Heart left ventricle (tissue), 16 donors: ENCODE measurements around the gene SLC34A3. TPM values are rescaled to one million over a fixed set of nuclear protein-coding genes. Genes with fewer than 3 reads are reported as not detected.
A peak's percentile ranks its signal among the peaks of the same experiment; 100 is the strongest.

Experiments
- ATAC-seq, 4 donors: fragments of 200-7000 bp; cut with Tn5 transposase; one replicate each; pipeline ENCODE4 v1.9.1; 2020 to 2022; ENCODE audit warnings: moderate library complexity in 4 of 4, mild to moderate bottlenecking in 3 of 4, moderate number of reproducible peaks in 1 of 4
- DNase-seq, 5 donors: peaks; one replicate each; pipeline ENCODE4 v3.0.0-alpha.2; 2020
- H3K27ac ChIP-seq, 12 donors: fragments of 200-600 bp; sonication (generic) in 4 of 12; one replicate each; pipeline versions ENCODE4 v1.5.0 to v1.8.0; 2016 to 2022; ENCODE audit warnings: mild to moderate bottlenecking in 2 of 12
- H3K27me3 ChIP-seq, 9 donors: fragments of 200-600 bp; sonication (generic) in 2 of 9; one replicate each; pipeline versions ENCODE4 v1.5.1 to v1.8.0; 2016 to 2022; ENCODE audit warnings: mild to moderate bottlenecking in 3 of 9
- H3K36me3 ChIP-seq, 9 donors: fragments of 200-600 bp; sonication (generic) in 2 of 9; one replicate each; pipeline versions ENCODE4 v1.5.0 to v1.8.0; 2018 to 2022; ENCODE audit warnings: mild to moderate bottlenecking in 2 of 9
- H3K4me1 ChIP-seq, 12 donors: fragments of 200-600 bp; sonication (generic) in 4 of 12; one replicate each; pipeline versions ENCODE4 v1.5.0 to v1.8.0; 2016 to 2022; ENCODE audit warnings: mild to moderate bottlenecking in 3 of 12
- H3K4me3 ChIP-seq, 12 donors: fragments of 200-600 bp; sonication (generic) in 4 of 12; one replicate each; pipeline versions ENCODE4 v1.5.0 to v1.8.0; 2017 to 2022; ENCODE audit warnings: mild to moderate bottlenecking in 9 of 12, moderate library complexity in 4 of 12
- H3K9me3 ChIP-seq, 12 donors: fragments of 200-600 bp; sonication (generic) in 4 of 12; one replicate each; pipeline versions ENCODE4 v1.5.0 to v1.8.0; 2016 to 2022; ENCODE audit warnings: mild to moderate bottlenecking in 1 of 12
- CTCF ChIP-seq, 12 donors: fragments of 200-600 bp; sonication (generic) in 4 of 12; IDR thresholded peaks; one replicate each; pipeline versions ENCODE4 v1.5.0 to v1.8.0; 2018 to 2022; ENCODE audit warnings: antibody characterized with exemption in 12 of 12, mild to moderate bottlenecking in 5 of 12
- POLR2A ChIP-seq, 2 donors: fragments of 450-650 bp; IDR thresholded peaks; one replicate each; pipeline ENCODE4 v1.6.1; 2017; ENCODE audit warnings: antibody characterized with exemption in 2 of 2, mild to moderate bottlenecking in 2 of 2, moderate library complexity in 2 of 2
- WGBS, 4 donors: extraction: QIAGEN DNeasy Blood & Tissue Kit in 2 of 4; methylation state at CpG; one replicate each; pipeline versions ENCODE4 v1.1.5 to v1.1.7; 2013 to 2018; 5-methylcytosine and 5-hydroxymethylcytosine counted together
- intact Hi-C, 10 donors: fragments of 100-400 bp; cut with DNase I; formaldehyde crosslinking; loops; one replicate each; pipeline versions ENCODE4 v1.11.1 to v1.14.2; 2022
- polyA plus RNA-seq, 2 donors: library from polyadenylated mRNA; stranded (reverse); fragments of 200-250 nt; gene quantifications; one replicate each; pipeline ENCODE4 v1.2.3, GENCODE V29; 2013
- total RNA-seq, 9 donors: library from RNA; depleted of rRNA in 2 of 9; stranded (reverse); fragments of >200 nt in 2 of 9; fragmentation: NEBNext Ultra II Directional in 3 of 9; extraction: Animal tissue kit (Norgen Biotek cat#: 25700) in 3 of 9; gene quantifications; one replicate each; pipeline versions ENCODE4 v1.1.0 to v1.2.4, GENCODE V29; 2016 to 2023
- donor health status: ischemic (EF 13 %, LVEDD 7.1; RV severe dilation, severe dysfunction).
- donor health status: healthy with polysubstance abuse.
- donor health status: DM: no; HTN: yes; CAD: no.
- donor health status: DM: no; HTN: no; CAD: no.
- donor health status: ischemic (EF 25% LVEDD 6.9; RV normal size, moderate dysfunction).
- donor health status: ischemic (EF 25% LVEDD 5.7; RV mildly dilated, moderate dysfunction).
- donor health status: healthy.
- donor health status: DM: yes; HTN: yes; CAD: no.
- donor health status: ischemic (EF 35%, LVEDD 5.7; RV mildly dilated, moderate dysfunction).
- donor health status: nonischemic (EF 11% LVEDD 7.7; RV severe dilation, severe dysfunction).
- donor health status: DM: yes; HTN: yes; CAD: no.
- donor health status: PGD.
- donor health status: ischemic (EF 29% LVEDD 5.4; RV normal size, mild dysfunction).
- donor health status: nonischemic (EF 23%, LVEDD 6.1; RV moderate dilation, normal function).

The SLC34A3 gene
- total and polyA plus RNA-seq, 11 donors = not detected

GRCh38 chr9:137234055-137234697, 3.5 kb downstream of the SLC34A3 start:
- intact Hi-C loops = loop anchor here in 1 of 10 donors (10.0 kb wide), 1 partner anchor 449 kb away; no protein-coding TSS in a partner anchor
- H3K36me3 ChIP-seq = no peaks in the 10 kb centered on the region
- no peak overlapping the region for H3K4me3 ChIP-seq
- WGBS, 4 donors = 60 to 73% (median 65%) methylated on average over 17 to 40 of the region's 40 CpGs
- peaks cover 0 to 35% (median 18%) of the 10 kb centered on the region in 12 donors for H3K4me1 ChIP-seq
- TF ChIP-seq POLR2A (IDR thresholded peaks at IDR 0.05) (no peak), CTCF (IDR thresholded peaks at IDR 0.05) (no peak)
- H3K27me3 ChIP-seq = peaks cover 7 to 43% (median 31%) of the 10 kb centered on the region in 9 donors
- no peak for DNase-seq
- no peak for ATAC-seq
- no peaks in the 10 kb centered on the region for H3K9me3 ChIP-seq
- no peak overlapping the region for H3K27ac ChIP-seq

GRCh38 chr9:137234758-137235423, 4.2 kb downstream of the SLC34A3 start:
- Histone ChIP-seq H3K27me3 (peaks cover 4 to 36% (median 27%) of the 10 kb centered on the region in 9 donors), H3K27ac (no peak overlapping the region), H3K9me3 (no peaks in the 10 kb centered on the region), H3K36me3 (no peaks in the 10 kb centered on the region), H3K4me3 (no peak overlapping the region), H3K4me1 (peaks cover 0 to 42% (median 24%) of the 10 kb centered on the region in 12 donors)
- 72 to 81% (median 79%) methylated on average over 16 to 18 of the region's 18 CpGs for WGBS, 4 donors
- intact Hi-C loops = loop anchor here in 2 of 10 donors (5.0 to 10.0 kb wide), 2 partner anchors 118 to 450 kb away; no protein-coding TSS in a partner anchor
- ATAC-seq (no peak), DNase-seq (no peak)
- no peak for TF ChIP-seq POLR2A (IDR thresholded peaks at IDR 0.05)
- TF ChIP-seq CTCF (IDR thresholded peaks at IDR 0.05) = no peak

- ATAC-seq (no peak), DNase-seq (no peak)
- TF ChIP-seq POLR2A (IDR thresholded peaks at IDR 0.05) = no peak
- no peak for TF ChIP-seq CTCF (IDR thresholded peaks at IDR 0.05)
- Histone ChIP-seq H3K4me3 (peak overlapping the region in 10 of 12 donors; percentile 4 to 41 (median 32)), H3K27ac (no peak overlapping the region), H3K4me1 (peaks cover 0 to 50% (median 27%) of the 10 kb centered on the region in 12 donors), H3K36me3 (no peaks in the 10 kb centered on the region), H3K9me3 (no peaks in the 10 kb centered on the region), H3K27me3 (peaks cover 0 to 29% (median 19%) of the 10 kb centered on the region in 9 donors)
- intact Hi-C loops = loop anchor here in 2 of 10 donors (5.0 to 10.0 kb wide), 2 partner anchors 118 to 451 kb away; no protein-coding TSS in a partner anchor
- WGBS, 4 donors = 67 to 84% (median 70%) methylated on average over 25 to 35 of the region's 35 CpGs
Observed at GRCh38 chr9:137235424-137236237, 4.9 kb downstream of the SLC34A3 start.
